Measurements from ENCODE around the gene DMBT1.

GRCh38 chr10:122526892-122527291 is 33.7 kb upstream of the DMBT1 start:
- TF ChIP-seq, protein P1, sequence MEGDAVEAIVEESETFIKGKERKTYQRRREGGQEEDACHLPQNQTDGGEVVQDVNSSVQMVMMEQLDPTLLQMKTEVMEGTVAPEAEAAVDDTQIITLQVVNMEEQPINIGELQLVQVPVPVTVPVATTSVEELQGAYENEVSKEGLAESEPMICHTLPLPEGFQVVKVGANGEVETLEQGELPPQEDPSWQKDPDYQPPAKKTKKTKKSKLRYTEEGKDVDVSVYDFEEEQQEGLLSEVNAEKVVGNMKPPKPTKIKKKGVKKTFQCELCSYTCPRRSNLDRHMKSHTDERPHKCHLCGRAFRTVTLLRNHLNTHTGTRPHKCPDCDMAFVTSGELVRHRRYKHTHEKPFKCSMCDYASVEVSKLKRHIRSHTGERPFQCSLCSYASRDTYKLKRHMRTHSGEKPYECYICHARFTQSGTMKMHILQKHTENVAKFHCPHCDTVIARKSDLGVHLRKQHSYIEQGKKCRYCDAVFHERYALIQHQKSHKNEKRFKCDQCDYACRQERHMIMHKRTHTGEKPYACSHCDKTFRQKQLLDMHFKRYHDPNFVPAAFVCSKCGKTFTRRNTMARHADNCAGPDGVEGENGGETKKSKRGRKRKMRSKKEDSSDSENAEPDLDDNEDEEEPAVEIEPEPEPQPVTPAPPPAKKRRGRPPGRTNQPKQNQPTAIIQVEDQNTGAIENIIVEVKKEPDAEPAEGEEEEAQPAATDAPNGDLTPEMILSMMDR (IDR thresholded peaks at IDR 0.05) = no peak
- TF ChIP-seq EZH2phosphoT487 (IDR thresholded peaks at IDR 0.05) = no peak
